ENCODE measurements around the gene TARS2.

GRCh38 chr1:150498342-150498741 is 11.1 kb downstream of the TARS2 start:
- TF ChIP-seq CTCF (conservative IDR thresholded peaks at IDR 0.05; ENCODE audit: low read depth, low read length) (no peak), RAD21 (IDR thresholded peaks at IDR 0.05; ENCODE audit: low read length) (no peak), MAFK (IDR thresholded peaks at IDR 0.05; ENCODE audit: low read depth, low read length) (no peak), POLR2A (IDR thresholded peaks at IDR 0.05; ENCODE audit: low read depth, low read length) (no peak), FOS (IDR thresholded peaks at IDR 0.05; ENCODE audit: low read depth, low read length) (no peak), BHLHE40 (IDR thresholded peaks at IDR 0.05; ENCODE audit: low read depth, low read length) (no peak), RFX5 (IDR thresholded peaks at IDR 0.05; ENCODE audit: low read depth, low read length) (no peak), NFE2L2 (IDR thresholded peaks at IDR 0.05; ENCODE audit: low read depth, low read length) (no peak), RCOR1 (IDR thresholded peaks at IDR 0.05; ENCODE audit: insufficient replicate concordance, low read length) (no peak), SMC3 (IDR thresholded peaks at IDR 0.05; ENCODE audit: low read depth, low read length) (no peak)
- TF ChIP-seq, protein P1, sequence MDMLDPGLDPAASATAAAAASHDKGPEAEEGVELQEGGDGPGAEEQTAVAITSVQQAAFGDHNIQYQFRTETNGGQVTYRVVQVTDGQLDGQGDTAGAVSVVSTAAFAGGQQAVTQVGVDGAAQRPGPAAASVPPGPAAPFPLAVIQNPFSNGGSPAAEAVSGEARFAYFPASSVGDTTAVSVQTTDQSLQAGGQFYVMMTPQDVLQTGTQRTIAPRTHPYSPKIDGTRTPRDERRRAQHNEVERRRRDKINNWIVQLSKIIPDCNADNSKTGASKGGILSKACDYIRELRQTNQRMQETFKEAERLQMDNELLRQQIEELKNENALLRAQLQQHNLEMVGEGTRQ (IDR thresholded peaks at IDR 0.05; ENCODE audit: low read depth, low read length), result no peak

Measured in IMR-90 (cell line).